Superior temporal gyrus (tissue), 1 donor: Measurements from ENCODE around the gene ADIPOQ.
"Not testable (repeated sequence)": the region's sequence is repeated elsewhere in the genome, so short reads cannot be mapped to it uniquely, and the experiment has no call there.

Experiments
- DNase-seq: peaks from one replicate; pipeline ENCODE4 v3.0.0-alpha.2; 2016; ENCODE audit errors: extremely low spot score

ADIPOQ gene

GRCh38 chr3:186870421-186871201 is 28.1 kb downstream of the ADIPOQ start:
- no peak for DNase-seq

- DNase-seq: no peak
Measured at GRCh38 chr3:186871403-186871924, 29.0 kb downstream of the ADIPOQ start.

- not testable (repeated sequence) for DNase-seq
Measured at GRCh38 chr3:186873796-186874195, 31.3 kb downstream of the ADIPOQ start.

- not testable (repeated sequence) for DNase-seq
Measured at GRCh38 chr3:186874216-186874615, 31.7 kb downstream of the ADIPOQ start.

GRCh38 chr3:186874841-186875240 is 32.3 kb downstream of the ADIPOQ start:
- not testable (repeated sequence) for DNase-seq

GRCh38 chr3:186875708-186876107 is 33.2 kb downstream of the ADIPOQ start:
- DNase-seq: no peak

- no peak for DNase-seq
Measured at GRCh38 chr3:186879781-186880180, 37.3 kb downstream of the ADIPOQ start.

- DNase-seq: no peak
Measured at GRCh38 chr3:186880406-186880805, 37.9 kb downstream of the ADIPOQ start.

- DNase-seq: no peak
Measured at GRCh38 chr3:186882150-186882524, 39.6 kb downstream of the ADIPOQ start.

- no peak for DNase-seq
Measured at GRCh38 chr3:186882881-186883685, 40.6 kb downstream of the ADIPOQ start.

- no peak for DNase-seq
Measured at GRCh38 chr3:186883686-186884058, 41.2 kb downstream of the ADIPOQ start.

- DNase-seq: not testable (repeated sequence)
Measured at GRCh38 chr3:186884868-186885267, 42.4 kb downstream of the ADIPOQ start.

- DNase-seq: no peak
Measured at GRCh38 chr3:186886202-186886981, 43.9 kb downstream of the ADIPOQ start.

- not testable (repeated sequence) for DNase-seq
Measured at GRCh38 chr3:186887507-186887938, 45.0 kb downstream of the ADIPOQ start.

- DNase-seq: no peak
Measured at GRCh38 chr3:186888569-186888968, 46.1 kb downstream of the ADIPOQ start.

GRCh38 chr3:186889698-186890097 is 47.2 kb downstream of the ADIPOQ start:
- not testable (repeated sequence) for DNase-seq

- DNase-seq: no peak
Measured at GRCh38 chr3:186890911-186891310, 48.4 kb downstream of the ADIPOQ start.

- not testable (repeated sequence) for DNase-seq
Measured at GRCh38 chr3:186893071-186893470, 50.6 kb downstream of the ADIPOQ start.

GRCh38 chr3:186895406-186895805 is 52.9 kb downstream of the ADIPOQ start:
- DNase-seq: no peak

GRCh38 chr3:186896006-186896405 is 53.5 kb downstream of the ADIPOQ start:
- DNase-seq: no peak

- no peak for DNase-seq
Measured at GRCh38 chr3:186896875-186897274, 54.4 kb downstream of the ADIPOQ start.
